ENCODE data around the gene CRACR2B. TPM values are rescaled to one million over a fixed set of nuclear protein-coding genes. Genes with fewer than 3 reads are reported as not detected.
A peak's percentile ranks its signal among the peaks of the same experiment; 100 is the strongest.

CRACR2B gene
- total and polyA plus RNA-seq, 2 of the 13 experiments (the other 11 are each of a cell fraction or from before 2014, with no cell fraction given), result 14.9 to 21.0 TPM

DNA sequence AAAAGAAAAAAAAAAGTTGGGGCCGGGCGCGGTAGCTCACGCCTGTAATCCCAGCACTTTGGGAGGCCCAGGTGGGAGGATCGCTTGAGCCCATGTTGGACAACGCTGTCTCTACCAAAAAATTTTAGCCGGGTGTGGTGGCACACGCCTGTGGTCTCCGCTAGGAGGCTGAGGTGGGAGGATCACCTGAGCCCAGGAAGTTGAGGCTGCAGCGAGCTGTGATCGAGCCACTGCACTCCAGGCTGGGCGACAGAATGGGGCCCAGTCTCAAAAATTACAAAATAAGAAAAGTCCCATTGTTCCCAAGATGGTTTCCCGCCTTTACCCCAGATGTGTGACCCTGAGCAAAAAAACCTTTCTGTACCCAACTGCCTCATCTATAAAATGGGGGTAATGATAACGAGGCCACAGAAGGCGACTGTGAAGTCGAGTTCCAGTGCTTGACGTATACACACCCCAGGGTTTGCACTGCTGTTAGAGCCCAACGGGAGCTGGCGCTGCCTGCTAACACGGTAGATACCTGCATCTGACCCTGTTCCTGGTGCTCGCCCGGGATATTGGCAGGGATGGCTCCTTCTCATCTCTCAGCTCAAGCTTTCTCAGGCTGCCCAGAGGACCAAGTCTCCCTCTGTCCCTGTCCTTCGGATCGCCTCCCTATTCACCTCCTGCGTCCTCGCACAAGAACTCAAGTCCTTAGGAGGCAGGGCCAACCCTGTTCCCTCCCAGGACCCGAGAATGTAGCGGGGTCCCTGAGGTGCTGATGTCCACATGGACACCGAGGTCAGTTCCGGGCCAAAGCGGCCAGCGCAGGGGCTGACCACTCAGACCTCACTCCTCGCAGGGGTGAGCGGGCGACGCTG is 19.1 kb upstream of the CRACR2B start (continued):
- TF ChIP-seq HES4 (CRISPR knock-in tag; IDR thresholded peaks at IDR 0.05; ENCODE audit: borderline replicate concordance) (no peak), ZNF816 (CRISPR knock-in tag; IDR thresholded peaks at IDR 0.05; ENCODE audit: borderline replicate concordance) (0 out of 2 replicates have a peak, but pooled peaks have one; percentile 78), GTF2F1 (IDR thresholded peaks at IDR 0.05; ENCODE audit: low read length) (no peak), ZNF724P (CRISPR knock-in tag; IDR thresholded peaks at IDR 0.05; ENCODE audit: borderline replicate concordance) (no peak), ZBED4 (CRISPR knock-in tag; IDR thresholded peaks at IDR 0.05; ENCODE audit: borderline replicate concordance) (no peak), ONECUT2 (CRISPR knock-in tag; IDR thresholded peaks at IDR 0.05) (no peak), RAD21 (CRISPR knock-in tag; IDR thresholded peaks at IDR 0.05) (no peak), ZGPAT (CRISPR knock-in tag; IDR thresholded peaks at IDR 0.05) (no peak), CCDC6 (CRISPR knock-in tag; IDR thresholded peaks at IDR 0.05) (no peak), KDM1A (CRISPR knock-in tag; IDR thresholded peaks at IDR 0.05) (0 out of 2 replicates have a peak, but pooled peaks have one; percentile 7), ZKSCAN5 (CRISPR knock-in tag; IDR thresholded peaks at IDR 0.05) (no peak), POLR2G (IDR thresholded peaks at IDR 0.05; ENCODE audit: low read depth, low read length) (peak; percentile 19; the same call in 1 of the 2 replicates), HBP1 (CRISPR knock-in tag; IDR thresholded peaks at IDR 0.05; ENCODE audit: low read depth) (peak; percentile 76; the same call in 1 of the 2 replicates), PTBP1 (IDR thresholded peaks at IDR 0.05; ENCODE audit: low read depth, low read length, poor library complexity, severe bottlenecking) (no peak), POLR2A (IDR thresholded peaks at IDR 0.05; ENCODE audit: insufficient read depth in 1 of 2, low read depth in 2 of 2, low read length in 2 of 2) (0 out of 4 replicates have a peak, but pooled peaks of 1 of the 2 experiments have one; percentile 7), ZNF552 (CRISPR knock-in tag; IDR thresholded peaks at IDR 0.05; ENCODE audit: borderline replicate concordance) (no peak), ZNF569 (CRISPR knock-in tag; IDR thresholded peaks at IDR 0.05; ENCODE audit: borderline replicate concordance) (no peak), ZNF264 (CRISPR knock-in tag; IDR thresholded peaks at IDR 0.05) (0 out of 2 replicates have a peak, but pooled peaks have one; percentile 13), CAMTA2 (CRISPR knock-in tag; IDR thresholded peaks at IDR 0.05; ENCODE audit: borderline replicate concordance) (no peak)
- TF ChIP-seq, protein P1, sequence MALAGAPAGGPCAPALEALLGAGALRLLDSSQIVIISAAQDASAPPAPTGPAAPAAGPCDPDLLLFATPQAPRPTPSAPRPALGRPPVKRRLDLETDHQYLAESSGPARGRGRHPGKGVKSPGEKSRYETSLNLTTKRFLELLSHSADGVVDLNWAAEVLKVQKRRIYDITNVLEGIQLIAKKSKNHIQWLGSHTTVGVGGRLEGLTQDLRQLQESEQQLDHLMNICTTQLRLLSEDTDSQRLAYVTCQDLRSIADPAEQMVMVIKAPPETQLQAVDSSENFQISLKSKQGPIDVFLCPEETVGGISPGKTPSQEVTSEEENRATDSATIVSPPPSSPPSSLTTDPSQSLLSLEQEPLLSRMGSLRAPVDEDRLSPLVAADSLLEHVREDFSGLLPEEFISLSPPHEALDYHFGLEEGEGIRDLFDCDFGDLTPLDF (CRISPR knock-in tag; IDR thresholded peaks at IDR 0.05), result no peak
- TF ChIP-seq, protein P2, sequence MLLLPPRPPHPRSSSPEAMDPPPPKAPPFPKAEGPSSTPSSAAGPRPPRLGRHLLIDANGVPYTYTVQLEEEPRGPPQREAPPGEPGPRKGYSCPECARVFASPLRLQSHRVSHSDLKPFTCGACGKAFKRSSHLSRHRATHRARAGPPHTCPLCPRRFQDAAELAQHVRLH (CRISPR knock-in tag; IDR thresholded peaks at IDR 0.05; ENCODE audit: borderline replicate concordance, low read depth), result no peak

Data from HepG2 (cell line).